Left ventricle myocardium superior (tissue), 1 donor: ENCODE measurements around the gene NDUFS7. TPM values are rescaled to one million over a fixed set of nuclear protein-coding genes. Genes with fewer than 3 reads are reported as not detected.
A peak's percentile ranks its signal among the peaks of the same experiment; 100 is the strongest.

Experiments used
- ATAC-seq: fragments of 200-7000 bp; cut with Tn5 transposase; one replicate; pipeline ENCODE4 v1.9.1; 2020; ENCODE audit warnings: mild to moderate bottlenecking, moderate library complexity
- DNase-seq: peaks from one replicate; pipeline ENCODE4 v3.0.0-alpha.2; 2020
- intact Hi-C: fragments of 100-400 bp; cut with micrococcal nuclease; formaldehyde crosslinking; loops from one replicate; pipeline ENCODE4 v1.11.0; 2022
- long read RNA-seq: library from polyadenylated mRNA; unstranded; transcript quantifications from one replicate; pipeline ENCODE4 v2.0.0, GENCODE V29; 2021
- total RNA-seq: library from RNA; stranded (reverse); fragmentation: NEBNext Ultra II Directional; extraction: Animal tissue kit (Norgen Biotek cat#: 25700); gene quantifications from one replicate; pipeline ENCODE4 v1.2.1, GENCODE V29; 2021
- donor health status: DM: no; HTN: yes; CAD: no; lungs with severe emphysema.

The NDUFS7 gene
- total RNA-seq = 461 TPM
- long read RNA-seq, transcript NDUFS7-217 (1 exons, 3,743 nt) = minor isoform, 83 of 929 reads
- long read RNA-seq, transcript NDUFS7-202 (7 exons, 2,818 nt) = minor isoform, 58 of 929 reads
- long read RNA-seq, transcript NDUFS7-210 (8 exons, 1,743 nt) = minor isoform, 51 of 929 reads
- long read RNA-seq, transcript NDUFS7-201 (8 exons, 1,039 nt) = major isoform, 551 of 929 reads
- long read RNA-seq, partial matches to known transcripts = 147 of 929 reads
- long read RNA-seq, other reads (novel, unspliced or antisense) = 34 of 929 reads

GRCh38 chr19:1383312-1384084 lies at the start of gene NDUFS7:
Gene NDUFS7, plus strand, starts transcription at chr19:1383907. Its CDS starts 20 bp downstream, at chr19:1383927.
- intact Hi-C loops = no loop called here
- ATAC-seq = peak; percentile 86
- peak; percentile 92 for DNase-seq

GRCh38 chr19:1336079-1336684 lies 47.5 kb upstream of the NDUFS7 start:
- intact Hi-C loops = no loop called here
- ATAC-seq = no peak
- DNase-seq = no peak

- ATAC-seq = no peak
- intact Hi-C loops = no loop called here
Measured at GRCh38 chr19:1340681-1341469, 42.8 kb upstream of the NDUFS7 start.

GRCh38 chr19:1343041-1343440 lies 40.7 kb upstream of the NDUFS7 start:
- intact Hi-C loops = no loop called here
- ATAC-seq (no peak), DNase-seq (no peak)

More at GRCh38 chr19:1340681-1341469, 42.8 kb upstream of the NDUFS7 start:
- no peak for DNase-seq

- intact Hi-C loops = no loop called here
- ATAC-seq = no peak
- no peak for DNase-seq
Measured at GRCh38 chr19:1349211-1349610, 34.5 kb upstream of the NDUFS7 start.

GRCh38 chr19:1350867-1351266 lies 32.8 kb upstream of the NDUFS7 start:
- ATAC-seq = no peak
- no peak for DNase-seq
- intact Hi-C loops = no loop called here

GRCh38 chr19:1351381-1351851 lies 32.3 kb upstream of the NDUFS7 start:
- intact Hi-C loops = no loop called here
- DNase-seq = no peak
- ATAC-seq = no peak

- DNase-seq = no peak
- intact Hi-C loops = no loop called here
- no peak for ATAC-seq
Measured at GRCh38 chr19:1353144-1353543, 30.6 kb upstream of the NDUFS7 start.

GRCh38 chr19:1354970-1355567 lies 28.6 kb upstream of the NDUFS7 start:
- no peak for DNase-seq
- intact Hi-C loops = no loop called here
- peak; percentile 24 for ATAC-seq

- intact Hi-C loops = no loop called here
- DNase-seq (no peak), ATAC-seq (no peak)
Measured at GRCh38 chr19:1355568-1356507, 27.9 kb upstream of the NDUFS7 start.

GRCh38 chr19:1356508-1356865 lies 27.2 kb upstream of the NDUFS7 start:
- intact Hi-C loops = no loop called here
- ATAC-seq (no peak), DNase-seq (no peak)

GRCh38 chr19:1357531-1358109 lies 26.1 kb upstream of the NDUFS7 start:
- DNase-seq (no peak), ATAC-seq (no peak)
- intact Hi-C loops = no loop called here

GRCh38 chr19:1360126-1360817 lies 23.4 kb upstream of the NDUFS7 start:
- intact Hi-C loops = no loop called here
- DNase-seq (no peak), ATAC-seq (no peak)

GRCh38 chr19:1360818-1361461 lies 22.8 kb upstream of the NDUFS7 start:
- DNase-seq = peak; percentile 88
- intact Hi-C loops = no loop called here
- ATAC-seq = peak; percentile 87

- DNase-seq (no peak), ATAC-seq (peak; percentile 18)
Measured at GRCh38 chr19:1361601-1362386, 21.9 kb upstream of the NDUFS7 start.

More at GRCh38 chr19:1361601-1362386, 21.9 kb upstream of the NDUFS7 start:
- intact Hi-C loops = no loop called here
